ENCODE measurements around the gene NKD1.

The NKD1 gene

GRCh38 chr16:50653633-50654519 is 105.7 kb downstream of the NKD1 start:
- no peak for DNase-seq

GRCh38 chr16:50655558-50656055 is 107.4 kb downstream of the NKD1 start:
- DNase-seq = no peak

- no peak for DNase-seq
Observed at GRCh38 chr16:50657241-50657640, 109.0 kb downstream of the NKD1 start.

- DNase-seq = no peak
Observed at GRCh38 chr16:50659806-50660205, 111.6 kb downstream of the NKD1 start.

GRCh38 chr16:50662306-50662940 is 114.2 kb downstream of the NKD1 start:
- no peak for DNase-seq

GRCh38 chr16:50664270-50664669 is 116.1 kb downstream of the NKD1 start:
- no peak for DNase-seq

- DNase-seq = peak; percentile 23
Observed at GRCh38 chr16:50665128-50665878, 117.1 kb downstream of the NKD1 start.

- DNase-seq = no peak
Observed at GRCh38 chr16:50666658-50667496, 118.7 kb downstream of the NKD1 start.

GRCh38 chr16:50667497-50668367 is 119.5 kb downstream of the NKD1 start:
- no peak for DNase-seq

GRCh38 chr16:50668368-50669008 is 120.3 kb downstream of the NKD1 start:
- DNase-seq = no peak

- DNase-seq = no peak
Observed at GRCh38 chr16:50669741-50670140, 121.5 kb downstream of the NKD1 start.

- DNase-seq = no peak
Observed at GRCh38 chr16:50670476-50670875, 122.3 kb downstream of the NKD1 start.

- DNase-seq = no peak
Observed at GRCh38 chr16:50671644-50672260, 123.6 kb downstream of the NKD1 start.

- DNase-seq = no peak
Observed at GRCh38 chr16:50673496-50674275, 125.5 kb downstream of the NKD1 start.

GRCh38 chr16:50674831-50675230 is 126.6 kb downstream of the NKD1 start:
- DNase-seq = no peak

- no peak for DNase-seq
Observed at GRCh38 chr16:50675686-50676610, 127.8 kb downstream of the NKD1 start.

- DNase-seq = no peak
Observed at GRCh38 chr16:50676684-50677225, 128.6 kb downstream of the NKD1 start.

- DNase-seq = no peak
Observed at GRCh38 chr16:50677351-50677750, 129.2 kb downstream of the NKD1 start.

All from activated gamma-delta T cell (primary cell).